H1 (cell line): ENCODE measurements around the gene NCAPG2. TPM values are rescaled to one million over a fixed set of nuclear protein-coding genes. Genes with fewer than 3 reads are reported as not detected.

Experiments used
- GTF2F1 ChIP-seq: IDR thresholded peaks from 2 replicates; pipeline ENCODE4 v1.6.1; 2012; ENCODE audit warnings: low read depth, low read length, improper control_type of control experiment, borderline replicate concordance
- SIX5 ChIP-seq: IDR thresholded peaks from 2 replicates; pipeline ENCODE4 v1.6.1; 2011; ENCODE audit warnings: mild to moderate bottlenecking, low read depth, low read length
- polyA plus RNA-seq, 7 experiments: library from polyadenylated mRNA; depleted of rRNA in 3 of 7; stranded (reverse) in 5 of 7; unstranded in 2 of 7; fragments of >200 nt in 5 of 7; fragments of 200-250 nt in 2 of 7; gene quantifications; 1 replicate in 5 of 7; 2 replicates in 1 of 7; 4 replicates in 1 of 7; pipeline versions ENCODE4 v1.2.1 to v1.2.3, GENCODE V29; 2011 to 2013; ENCODE audit warnings: missing spikeins in 2 of 7, mixed read lengths in 2 of 7
- total RNA-seq: library from RNA; stranded (reverse); fragmentation: NEBNext Ultra II Directional; extraction: Animal tissue kit (Norgen Biotek cat#: 25700); gene quantifications from 2 replicates; pipeline ENCODE4 v1.2.1, GENCODE V29; 2021

The NCAPG2 gene
- total and polyA plus RNA-seq, 2 of the 8 experiments (the other 6 are each of a cell fraction or from before 2014, with no cell fraction given) = 49.9 to 119 TPM

DNA sequence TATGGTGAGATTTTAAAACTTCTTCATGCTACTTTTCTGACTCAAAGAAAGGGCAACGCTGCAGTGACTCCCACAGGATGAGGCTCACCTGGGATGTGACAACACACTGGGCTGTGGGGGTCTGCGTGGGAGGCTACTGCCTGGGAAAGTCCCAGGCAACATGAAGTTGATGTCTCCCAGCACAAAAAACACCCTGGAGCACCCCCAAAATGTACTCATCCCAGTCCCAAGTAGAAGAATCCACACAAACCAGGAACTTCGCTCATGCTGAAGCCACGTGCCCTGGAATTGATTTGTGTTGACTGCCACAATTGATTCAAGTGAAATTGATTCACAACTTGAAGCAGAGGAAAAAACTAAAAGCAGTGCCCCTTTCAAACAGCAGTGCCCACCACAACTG, 92.1 kb downstream of the NCAPG2 start (continued):
- TF ChIP-seq GTF2F1 = no peak
- no peak for TF ChIP-seq SIX5
